Parathyroid adenoma (tissue), 2 donors: Measurements from ENCODE around the gene ASXL2.
A peak's percentile ranks its signal among the peaks of the same experiment; 100 is the strongest.

Experiments
- H2AFZ ChIP-seq: fragments of 300-600 bp; sonication (generic); one replicate; pipeline ENCODE4 v1.7.0; 2017; ENCODE audit warnings: antibody characterized with exemption, mild to moderate bottlenecking
- H3K27ac ChIP-seq: fragments of 300-600 bp; sonication (generic); one replicate; pipeline ENCODE4 v1.7.0; 2017
- H3K27me3 ChIP-seq: fragments of 300-600 bp; sonication (generic); one replicate; pipeline ENCODE4 v1.7.0; 2017; ENCODE audit warnings: low read length; ENCODE audit not compliant: control insufficient read depth, insufficient read depth
- H3K36me3 ChIP-seq: fragments of 300-600 bp; sonication (generic); one replicate; pipeline ENCODE4 v1.7.0; 2017; ENCODE audit warnings: low read length; ENCODE audit not compliant: control insufficient read depth, insufficient read depth
- H3K4me1 ChIP-seq: fragments of 300-600 bp; sonication (generic); one replicate; pipeline ENCODE4 v1.7.0; 2017; ENCODE audit warnings: control low read depth
- H3K4me2 ChIP-seq: fragments of 300-600 bp; sonication (generic); one replicate; pipeline ENCODE4 v1.7.0; 2017; ENCODE audit warnings: low read length
- H3K4me3 ChIP-seq: fragments of 300-600 bp; sonication (generic); one replicate; pipeline ENCODE4 v1.7.0; 2017; ENCODE audit warnings: low read depth, low read length
- H3K79me2 ChIP-seq: fragments of 300-600 bp; sonication (generic); one replicate; pipeline ENCODE4 v1.7.0; 2017; ENCODE audit warnings: control low read depth
- H3K9ac ChIP-seq: fragments of 300-600 bp; sonication (generic); one replicate; pipeline ENCODE4 v1.7.0; 2017; ENCODE audit warnings: mild to moderate bottlenecking
- H3K9me3 ChIP-seq: fragments of 300-600 bp; sonication (generic); one replicate; pipeline ENCODE4 v1.7.0; 2017; ENCODE audit warnings: low read length; ENCODE audit not compliant: control insufficient read depth
- TF ChIP-seq, protein P1 (sequence below): fragments of 300-600 bp; sonication (generic); IDR thresholded peaks from one replicate; pipeline ENCODE4 v1.7.0; 2017; ENCODE audit warnings: antibody characterized with exemption, mild to moderate bottlenecking
- donor health status: primary hyperparathyroidism.

ASXL2 gene

DNA sequence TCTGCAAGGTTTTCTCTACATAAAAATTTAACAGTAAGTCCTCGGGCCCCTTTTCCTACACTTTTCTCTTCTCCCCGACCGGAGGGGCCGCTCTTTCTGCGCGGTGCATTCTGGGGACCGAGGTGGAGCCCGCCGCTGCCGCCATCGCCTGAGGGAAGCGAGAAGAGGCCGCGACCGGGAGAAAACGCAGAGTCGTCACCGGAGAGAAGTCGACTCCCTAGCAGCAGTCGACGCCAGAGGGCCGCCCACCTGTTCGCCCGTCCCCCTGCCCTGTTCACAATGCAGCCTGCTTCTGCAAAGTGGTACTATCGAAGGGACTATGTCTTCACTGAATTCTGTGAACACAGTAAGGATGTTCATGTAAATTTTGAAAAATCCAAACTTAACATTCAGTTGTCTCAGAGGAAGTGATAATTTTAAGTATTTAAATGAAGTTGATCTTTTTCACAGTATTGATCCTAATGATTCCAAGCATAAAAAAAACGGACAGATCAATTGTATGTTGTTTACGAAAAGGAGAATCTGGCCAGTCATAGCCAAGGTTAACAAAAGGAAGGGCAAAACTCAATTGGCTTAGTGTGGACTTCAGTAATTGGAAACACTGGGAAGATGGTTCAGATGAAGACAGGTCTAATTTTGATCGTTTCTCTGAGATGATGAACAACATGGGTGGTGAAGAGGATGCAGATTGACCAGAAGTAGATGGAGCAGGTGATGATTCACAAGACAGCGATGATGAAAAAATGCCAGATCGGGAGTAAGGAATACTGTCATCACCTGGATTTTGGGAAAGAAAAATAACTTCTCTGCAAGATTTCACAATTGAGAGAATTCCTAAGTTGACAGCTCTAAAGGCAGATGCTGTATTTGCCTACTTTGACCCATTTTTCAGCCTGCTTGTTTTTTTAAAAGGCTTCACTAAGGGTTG lies 55.8 kb downstream of the ASXL2 start:
- TF ChIP-seq, protein P1, sequence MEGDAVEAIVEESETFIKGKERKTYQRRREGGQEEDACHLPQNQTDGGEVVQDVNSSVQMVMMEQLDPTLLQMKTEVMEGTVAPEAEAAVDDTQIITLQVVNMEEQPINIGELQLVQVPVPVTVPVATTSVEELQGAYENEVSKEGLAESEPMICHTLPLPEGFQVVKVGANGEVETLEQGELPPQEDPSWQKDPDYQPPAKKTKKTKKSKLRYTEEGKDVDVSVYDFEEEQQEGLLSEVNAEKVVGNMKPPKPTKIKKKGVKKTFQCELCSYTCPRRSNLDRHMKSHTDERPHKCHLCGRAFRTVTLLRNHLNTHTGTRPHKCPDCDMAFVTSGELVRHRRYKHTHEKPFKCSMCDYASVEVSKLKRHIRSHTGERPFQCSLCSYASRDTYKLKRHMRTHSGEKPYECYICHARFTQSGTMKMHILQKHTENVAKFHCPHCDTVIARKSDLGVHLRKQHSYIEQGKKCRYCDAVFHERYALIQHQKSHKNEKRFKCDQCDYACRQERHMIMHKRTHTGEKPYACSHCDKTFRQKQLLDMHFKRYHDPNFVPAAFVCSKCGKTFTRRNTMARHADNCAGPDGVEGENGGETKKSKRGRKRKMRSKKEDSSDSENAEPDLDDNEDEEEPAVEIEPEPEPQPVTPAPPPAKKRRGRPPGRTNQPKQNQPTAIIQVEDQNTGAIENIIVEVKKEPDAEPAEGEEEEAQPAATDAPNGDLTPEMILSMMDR: no peak
- H2AFZ ChIP-seq: peak overlapping the region; percentile 36
- H3K4me3 ChIP-seq: no peak overlapping the region
- no peaks in the 10 kb centered on the region for H3K27me3 ChIP-seq
- H3K9me3 ChIP-seq: no peaks in the 10 kb centered on the region
- no peak overlapping the region for H3K9ac ChIP-seq
- peaks cover 22% of the 10 kb centered on the region for H3K79me2 ChIP-seq
- no peaks in the 10 kb centered on the region for H3K4me1 ChIP-seq
- peak overlapping the region; percentile 20 for H3K27ac ChIP-seq
- no peak overlapping the region for H3K4me2 ChIP-seq
- no peaks in the 10 kb centered on the region for H3K36me3 ChIP-seq

DNA sequence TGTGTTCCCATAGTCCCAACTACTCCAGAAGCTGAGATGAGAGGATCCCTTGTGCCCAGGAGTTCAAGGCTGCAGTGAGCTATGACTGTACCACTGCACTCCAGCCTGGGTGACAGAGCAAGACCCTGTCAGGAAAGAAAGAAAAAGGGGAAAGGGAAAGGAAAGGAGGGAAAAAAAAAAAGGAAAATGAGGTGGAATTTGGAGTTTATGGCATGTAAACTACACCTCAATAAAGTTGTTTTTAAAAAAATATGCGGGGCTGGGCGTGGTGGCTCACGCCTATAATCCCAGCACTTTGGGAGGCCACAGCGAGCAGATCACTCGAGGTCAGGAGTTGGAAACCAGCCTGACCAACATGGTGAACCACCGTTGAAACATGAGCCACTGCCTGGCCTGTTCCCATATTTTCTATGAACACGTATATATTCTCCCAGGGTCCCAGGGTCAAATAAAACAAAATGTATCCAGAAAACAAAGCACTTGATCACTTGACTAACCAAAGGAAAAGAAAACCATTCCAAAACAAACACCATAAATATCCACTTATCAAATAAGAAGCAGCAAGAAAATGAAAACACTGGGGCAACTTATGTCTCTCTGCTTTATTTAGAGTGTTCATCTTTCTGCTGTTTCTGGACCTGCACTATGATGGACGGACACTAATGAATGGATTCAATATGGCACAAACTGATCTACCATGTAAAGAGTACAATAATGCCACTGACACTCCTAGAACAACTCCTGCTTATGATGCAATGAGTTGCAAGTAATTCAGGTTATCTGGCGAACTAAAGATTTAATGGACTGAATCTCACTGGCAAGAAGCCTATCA lies 56.8 kb downstream of the ASXL2 start:
- no peak overlapping the region for H3K4me3 ChIP-seq
- H3K27me3 ChIP-seq: no peaks in the 10 kb centered on the region
- no peak overlapping the region for H3K4me2 ChIP-seq
- H2AFZ ChIP-seq: no peak overlapping the region
- H3K27ac ChIP-seq: no peak overlapping the region
- H3K79me2 ChIP-seq: peaks cover 22% of the 10 kb centered on the region
- TF ChIP-seq, protein P1: no peak
- H3K9me3 ChIP-seq: no peaks in the 10 kb centered on the region
- no peaks in the 10 kb centered on the region for H3K36me3 ChIP-seq
- H3K9ac ChIP-seq: no peak overlapping the region
- H3K4me1 ChIP-seq: no peaks in the 10 kb centered on the region

DNA sequence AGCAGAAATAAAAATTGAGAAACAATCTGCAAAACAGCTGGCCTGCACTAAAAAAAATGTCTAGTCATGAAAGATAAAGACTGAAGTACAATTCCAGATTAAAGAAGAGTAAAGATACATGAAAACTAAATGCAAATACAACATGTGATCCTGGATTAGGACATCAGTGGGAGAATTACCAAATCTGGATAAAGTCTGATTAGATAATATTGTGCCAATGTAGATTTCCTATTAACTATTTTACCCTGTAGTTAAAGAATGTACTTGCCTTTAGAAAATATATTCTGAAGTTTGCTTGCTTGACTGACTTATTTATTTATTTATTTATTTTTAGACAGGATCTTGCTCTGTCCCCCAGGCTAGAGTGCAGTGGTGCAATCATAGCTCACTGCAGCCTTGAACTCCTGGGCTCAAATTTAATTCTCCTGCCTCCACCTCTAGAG lies 58.7 kb downstream of the ASXL2 start:
- no peaks in the 10 kb centered on the region for H3K27me3 ChIP-seq
- H3K36me3 ChIP-seq: no peaks in the 10 kb centered on the region
- no peak overlapping the region for H3K4me3 ChIP-seq
- no peak overlapping the region for H3K4me2 ChIP-seq
- peaks cover 7% of the 10 kb centered on the region for H3K4me1 ChIP-seq
- no peak overlapping the region for H3K27ac ChIP-seq
- no peak overlapping the region for H3K9ac ChIP-seq
- TF ChIP-seq, protein P1: no peak
- H2AFZ ChIP-seq: no peak overlapping the region
- H3K9me3 ChIP-seq: no peaks in the 10 kb centered on the region
- H3K79me2 ChIP-seq: peaks cover 31% of the 10 kb centered on the region

DNA sequence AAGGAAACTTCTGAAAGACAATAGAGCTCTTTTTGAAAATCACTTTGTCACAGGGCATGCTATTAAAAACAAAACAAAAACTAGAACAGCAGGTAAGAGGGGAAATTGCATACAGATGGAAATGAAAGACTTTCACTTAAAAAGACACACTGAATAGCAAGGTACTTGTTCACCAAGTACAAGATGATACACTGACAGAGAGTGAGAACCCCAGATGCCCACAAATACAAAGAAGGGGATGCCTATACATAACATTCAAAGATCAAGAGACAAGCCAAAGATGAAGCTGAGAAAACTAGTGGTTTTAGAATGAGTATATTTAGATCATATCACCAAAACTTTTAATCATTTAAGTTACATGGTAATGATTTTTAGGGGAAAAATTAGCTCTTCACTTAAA lies 60.7 kb downstream of the ASXL2 start:
- Histone ChIP-seq H3K79me2 (peaks cover 38% of the 10 kb centered on the region), H3K4me3 (no peak overlapping the region), H3K36me3 (no peaks in the 10 kb centered on the region), H2AFZ (no peak overlapping the region), H3K4me2 (no peak overlapping the region), H3K9me3 (no peaks in the 10 kb centered on the region), H3K4me1 (peaks cover 7% of the 10 kb centered on the region), H3K9ac (no peak overlapping the region), H3K27me3 (no peaks in the 10 kb centered on the region), H3K27ac (no peak overlapping the region)
- TF ChIP-seq, protein P1: no peak
